Immature natural killer cell (primary cell): ENCODE results near the gene GABRR2. TPM values are rescaled to one million over a fixed set of nuclear protein-coding genes. Genes with fewer than 3 reads are reported as not detected.
A peak's percentile ranks its signal among the peaks of the same experiment; 100 is the strongest.

Experiments used
- DNase-seq, 3 donors: peaks; one replicate each; pipeline ENCODE4 v3.0.0; 2022; ENCODE audit warnings: mixed read lengths in 1 of 3
- H3K27ac Mint-ChIP-seq, 6 donors: one replicate each; pipeline ENCODE4 v1.8.0; 2020; ENCODE audit warnings: mixed read lengths in 6 of 6, mild to moderate bottlenecking in 5 of 6, inconsistent platforms in 4 of 6, moderate library complexity in 3 of 6
- H3K27me3 Mint-ChIP-seq, 3 donors: one replicate each; pipeline ENCODE4 v1.8.0; 2020 to 2021; ENCODE audit warnings: low read depth in 3 of 3, mild to moderate bottlenecking in 3 of 3, mixed read lengths in 3 of 3, moderate library complexity in 3 of 3, inconsistent platforms in 1 of 3
- H3K36me3 Mint-ChIP-seq, 3 donors: one replicate each; pipeline ENCODE4 v1.8.0; 2020; ENCODE audit warnings: mixed read lengths in 3 of 3, inconsistent platforms in 2 of 3, mild to moderate bottlenecking in 2 of 3
- H3K4me1 Mint-ChIP-seq, 2 donors: one replicate each; pipeline ENCODE4 v1.8.0; 2020; ENCODE audit warnings: inconsistent platforms in 2 of 2, mild to moderate bottlenecking in 2 of 2, mixed read lengths in 2 of 2, moderate library complexity in 1 of 2
- H3K4me3 Mint-ChIP-seq, 5 donors: one replicate each; pipeline ENCODE4 v1.8.0; 2020; ENCODE audit warnings: mild to moderate bottlenecking in 5 of 5, mixed read lengths in 5 of 5, inconsistent platforms in 3 of 5, moderate library complexity in 3 of 5
- H3K9me3 Mint-ChIP-seq, 6 donors: one replicate each; pipeline ENCODE4 v1.8.0; 2020; ENCODE audit warnings: mild to moderate bottlenecking in 6 of 6, mixed read lengths in 6 of 6, inconsistent platforms in 4 of 6, moderate library complexity in 3 of 6
- polyA plus RNA-seq, 3 donors: library from polyadenylated mRNA; unstranded; fragments of 300-500 nt; fragmentation: Illumina TruSeq; gene quantifications; one replicate each; pipeline ENCODE4 v1.2.3, GENCODE V29; 2021

Gene GABRR2
- polyA plus RNA-seq, 3 donors from 2014 or later = not detected

DNA sequence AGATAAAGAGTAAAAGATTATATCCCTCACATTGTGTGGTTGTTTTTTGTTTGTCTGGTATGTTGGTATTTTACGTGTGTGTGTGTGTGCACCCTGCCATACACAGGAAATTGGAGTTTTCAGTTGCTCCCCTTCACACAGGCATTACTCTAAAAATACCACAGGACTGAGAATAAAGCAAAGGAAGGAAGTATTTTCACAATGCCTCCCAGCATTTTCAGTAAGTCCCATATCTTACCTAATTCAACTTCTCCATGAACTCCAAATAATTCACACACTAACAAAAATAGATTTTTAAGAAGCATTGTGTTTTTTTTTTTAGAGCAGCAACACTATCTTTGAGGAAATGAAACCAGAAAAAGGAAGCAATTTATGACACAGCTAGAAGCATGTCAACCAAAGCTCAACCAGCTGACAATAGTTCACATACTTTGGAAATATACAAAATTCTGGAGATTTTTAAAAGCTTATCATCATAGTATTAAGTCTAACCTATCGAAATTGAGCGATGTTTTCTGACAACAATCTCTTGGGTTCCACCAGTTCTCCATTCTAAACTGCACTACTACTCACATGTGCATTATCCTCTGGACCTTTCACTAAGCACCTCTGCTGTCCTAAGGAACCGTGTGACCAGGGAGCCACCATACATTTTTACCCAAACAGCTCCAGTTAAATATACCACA lies 35.3 kb upstream of the GABRR2 start:
- H3K27me3 Mint-ChIP-seq = peaks cover 0 to 11% (median 2%) of the 10 kb centered on the region in 3 donors
- peak overlapping the region; percentile 93 to 99 (median 97) for H3K27ac Mint-ChIP-seq
- peaks cover 56 to 76% of the 10 kb centered on the region in 2 donors for H3K4me1 Mint-ChIP-seq
- peak; percentile 17 to 33 (median 18) for DNase-seq
- H3K9me3 Mint-ChIP-seq = no peaks in the 10 kb centered on the region
- peak overlapping the region; percentile 96 to 99 (median 98) for H3K4me3 Mint-ChIP-seq
- peaks cover 0 to 3% (median 0%) of the 10 kb centered on the region in 3 donors for H3K36me3 Mint-ChIP-seq

GRCh38 chr6:89348372-89348771 lies 33.3 kb upstream of the GABRR2 start:
- H3K4me3 Mint-ChIP-seq = no peak overlapping the region
- H3K36me3 Mint-ChIP-seq = peaks cover 0 to 3% (median 0%) of the 10 kb centered on the region in 3 donors
- peaks cover 0 to 8% (median 2%) of the 10 kb centered on the region in 3 donors for H3K27me3 Mint-ChIP-seq
- DNase-seq = no peak
- H3K27ac Mint-ChIP-seq = peak overlapping the region in 3 of 6 donors; percentile 10 to 48 (median 27)
- peaks cover 57 to 84% of the 10 kb centered on the region in 2 donors for H3K4me1 Mint-ChIP-seq
- no peaks in the 10 kb centered on the region for H3K9me3 Mint-ChIP-seq

DNA sequence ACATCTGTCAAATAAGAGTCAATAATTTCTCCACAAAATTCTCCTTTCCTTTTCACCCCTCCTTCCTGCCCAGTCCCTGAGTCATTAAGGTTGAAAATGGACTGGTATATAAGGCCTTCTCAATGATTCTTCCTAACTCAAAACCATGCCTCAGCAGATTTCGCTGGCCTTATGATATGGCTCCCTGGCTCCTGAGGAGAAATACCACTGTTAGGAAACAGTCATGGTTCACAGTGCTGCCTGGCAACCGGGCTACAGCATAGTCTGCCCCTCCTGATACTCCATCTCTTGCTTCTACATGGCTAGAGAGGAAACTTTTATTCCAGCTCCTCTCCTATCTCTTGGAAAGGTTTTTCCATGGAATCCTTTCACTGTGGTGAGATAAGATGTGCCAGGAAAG lies 32.7 kb upstream of the GABRR2 start:
- peaks cover 0 to 4% (median 2%) of the 10 kb centered on the region in 3 donors for H3K27me3 Mint-ChIP-seq
- H3K27ac Mint-ChIP-seq = peak overlapping the region in 3 of 6 donors; percentile 10 to 73 (median 48)

GRCh38 chr6:89346433-89346832 lies 31.3 kb upstream of the GABRR2 start:
- peaks cover 47 to 74% of the 10 kb centered on the region in 2 donors for H3K4me1 Mint-ChIP-seq
- no peak for DNase-seq
- H3K9me3 Mint-ChIP-seq = no peaks in the 10 kb centered on the region
- no peaks in the 10 kb centered on the region for H3K27me3 Mint-ChIP-seq
- H3K36me3 Mint-ChIP-seq = peaks cover 0 to 4% (median 0%) of the 10 kb centered on the region in 3 donors
- H3K27ac Mint-ChIP-seq = no peak overlapping the region
- H3K4me3 Mint-ChIP-seq = no peak overlapping the region

More for the DNA sequence above, 32.7 kb upstream of the GABRR2 start:
- Mint-ChIP-seq H3K4me1 (peaks cover 54 to 81% of the 10 kb centered on the region in 2 donors), H3K9me3 (no peaks in the 10 kb centered on the region), H3K36me3 (peaks cover 0 to 3% (median 0%) of the 10 kb centered on the region in 3 donors), H3K4me3 (no peak overlapping the region)
- DNase-seq = no peak

GRCh38 chr6:89339565-89339964 lies 24.5 kb upstream of the GABRR2 start:
- Mint-ChIP-seq H3K4me3 (no peak overlapping the region), H3K9me3 (no peaks in the 10 kb centered on the region), H3K27me3 (no peaks in the 10 kb centered on the region), H3K4me1 (peaks cover 6 to 11% of the 10 kb centered on the region in 2 donors), H3K27ac (no peak overlapping the region), H3K36me3 (peaks cover 11 to 32% (median 21%) of the 10 kb centered on the region in 3 donors)
- no peak for DNase-seq

DNA sequence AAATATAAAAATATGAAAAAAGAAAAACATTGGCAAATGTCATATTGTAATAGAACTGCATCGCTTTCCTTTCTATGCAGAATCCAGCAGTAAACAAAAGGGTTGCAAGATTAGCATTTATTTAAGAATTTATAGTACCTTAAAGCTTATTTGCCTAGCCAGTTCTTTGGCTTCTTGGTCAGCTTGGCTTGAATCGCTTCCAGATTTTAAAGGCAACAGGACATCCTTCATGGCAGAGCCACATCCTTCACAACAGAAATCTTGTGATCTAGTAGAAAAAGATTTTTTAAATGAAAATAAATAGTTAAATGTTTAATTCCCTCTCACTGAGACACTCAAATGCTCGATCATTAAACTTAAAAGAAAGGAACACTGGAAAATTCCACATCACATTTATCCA lies 20.1 kb upstream of the GABRR2 start:
- DNase-seq = no peak
- Mint-ChIP-seq H3K36me3 (peaks cover 12 to 36% (median 36%) of the 10 kb centered on the region in 3 donors), H3K4me3 (no peak overlapping the region), H3K27ac (no peak overlapping the region), H3K9me3 (no peaks in the 10 kb centered on the region), H3K4me1 (no peaks in the 10 kb centered on the region), H3K27me3 (peaks cover 0 to 2% (median 2%) of the 10 kb centered on the region in 3 donors)

- Mint-ChIP-seq H3K9me3 (no peaks in the 10 kb centered on the region), H3K36me3 (peaks cover 25 to 47% (median 26%) of the 10 kb centered on the region in 3 donors), H3K4me1 (no peaks in the 10 kb centered on the region), H3K4me3 (no peak overlapping the region), H3K27me3 (peaks cover 0 to 2% (median 2%) of the 10 kb centered on the region in 3 donors), H3K27ac (no peak overlapping the region)
- DNase-seq = no peak
These were observed 15.8 kb upstream of the GABRR2 start for GRCh38 chr6:89330910-89331309.

DNA sequence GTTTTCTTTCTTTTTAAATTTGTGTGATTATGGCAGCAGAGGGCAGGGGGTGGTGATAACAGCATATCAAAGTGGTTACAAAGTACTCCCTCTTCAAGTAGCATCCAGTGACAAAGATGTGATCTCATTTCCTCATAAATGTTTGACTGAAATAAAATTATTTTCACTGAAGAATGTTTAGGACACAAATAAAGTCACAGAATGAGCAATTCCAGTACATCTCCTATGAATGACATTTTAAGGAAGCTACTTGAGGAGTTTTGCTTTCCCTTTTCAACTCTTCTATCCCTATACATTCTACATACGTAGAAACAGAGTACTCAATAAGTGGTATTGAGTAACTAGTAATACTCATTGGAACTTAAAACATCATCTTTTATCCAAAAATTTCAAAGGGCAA lies 13.9 kb upstream of the GABRR2 start:
- H3K27ac Mint-ChIP-seq = no peak overlapping the region
- peaks cover 25 to 47% (median 26%) of the 10 kb centered on the region in 3 donors for H3K36me3 Mint-ChIP-seq
- peaks cover 0 to 2% (median 2%) of the 10 kb centered on the region in 3 donors for H3K27me3 Mint-ChIP-seq
- DNase-seq = no peak
- no peak overlapping the region for H3K4me3 Mint-ChIP-seq
- no peaks in the 10 kb centered on the region for H3K9me3 Mint-ChIP-seq
- no peaks in the 10 kb centered on the region for H3K4me1 Mint-ChIP-seq

DNA sequence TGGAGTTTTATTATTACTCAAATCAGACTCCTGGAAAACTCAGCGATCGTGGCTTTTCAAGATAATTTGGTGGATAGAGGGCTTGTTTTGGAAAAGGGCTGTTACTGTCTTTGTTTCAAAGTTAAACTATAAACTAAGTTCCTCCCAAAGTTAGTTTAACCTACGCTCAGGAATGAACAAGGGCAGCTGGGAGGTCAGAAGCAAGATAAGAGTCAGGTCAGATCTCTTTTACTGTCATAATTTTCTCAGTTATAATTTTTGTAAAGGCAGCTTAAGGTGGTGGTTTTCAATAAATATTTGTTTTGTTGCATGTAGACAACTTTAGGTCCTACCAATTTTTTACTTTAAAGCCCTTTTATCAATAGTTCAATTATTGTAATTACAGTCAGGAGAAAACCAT lies 9.2 kb upstream of the GABRR2 start:
- no peak overlapping the region for H3K4me3 Mint-ChIP-seq
- DNase-seq = no peak
- H3K9me3 Mint-ChIP-seq = no peaks in the 10 kb centered on the region

GRCh38 chr6:89323511-89323971 lies 8.4 kb upstream of the GABRR2 start:
- H3K27ac Mint-ChIP-seq = no peak overlapping the region
- no peak for DNase-seq
- no peak overlapping the region for H3K4me3 Mint-ChIP-seq
- H3K9me3 Mint-ChIP-seq = no peaks in the 10 kb centered on the region
- peaks cover 0 to 2% (median 0%) of the 10 kb centered on the region in 3 donors for H3K27me3 Mint-ChIP-seq
- H3K4me1 Mint-ChIP-seq = peaks cover 3 to 9% of the 10 kb centered on the region in 2 donors
- H3K36me3 Mint-ChIP-seq = peaks cover 8 to 34% (median 20%) of the 10 kb centered on the region in 3 donors

More for the DNA sequence above, 9.2 kb upstream of the GABRR2 start:
- peaks cover 12 to 39% (median 27%) of the 10 kb centered on the region in 3 donors for H3K36me3 Mint-ChIP-seq
- H3K27me3 Mint-ChIP-seq = peaks cover 0 to 2% (median 0%) of the 10 kb centered on the region in 3 donors
- H3K4me1 Mint-ChIP-seq = peaks cover 3 to 9% of the 10 kb centered on the region in 2 donors
- H3K27ac Mint-ChIP-seq = no peak overlapping the region

DNA sequence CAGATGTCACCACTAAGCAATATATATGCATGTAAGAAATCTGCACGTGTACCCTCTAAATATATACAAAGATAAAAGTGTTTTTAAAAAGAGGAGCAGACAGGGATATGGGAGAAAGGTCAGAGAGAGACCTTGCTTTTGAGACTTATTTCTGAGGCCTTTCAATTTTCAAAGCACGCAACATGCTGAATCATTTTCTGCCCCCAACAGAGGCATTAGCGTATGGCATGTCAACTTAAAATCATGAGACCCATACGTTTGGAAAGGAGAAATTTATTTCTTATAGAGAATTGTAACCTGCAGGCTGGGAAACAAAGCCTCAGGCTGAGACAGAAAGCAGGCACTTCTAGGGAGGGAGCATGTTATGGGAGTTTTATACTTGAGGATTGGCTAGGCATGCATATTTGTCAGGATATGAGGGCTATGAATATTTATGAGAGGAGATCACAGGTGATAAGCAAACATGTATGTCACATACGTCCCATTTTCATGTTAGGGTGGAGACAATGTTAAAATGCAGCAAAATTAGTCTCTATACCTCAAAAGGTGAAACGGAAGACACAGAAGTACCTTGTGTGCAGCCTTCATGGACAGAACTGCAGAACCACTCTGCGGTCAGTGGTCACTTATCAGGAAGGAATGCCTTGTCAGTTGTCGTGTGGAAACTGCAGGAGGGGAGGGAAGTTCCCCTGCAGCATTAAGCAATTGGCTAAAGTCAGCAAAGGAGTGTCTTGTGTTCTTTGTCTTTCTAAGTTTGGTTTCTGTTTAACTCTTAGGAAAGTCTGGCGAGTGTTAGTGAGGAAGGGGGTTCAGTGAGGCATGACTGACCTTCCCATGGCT lies 6.3 kb upstream of the GABRR2 start:
- Mint-ChIP-seq H3K4me1 (peaks cover 3 to 9% of the 10 kb centered on the region in 2 donors), H3K27ac (no peak overlapping the region), H3K9me3 (no peaks in the 10 kb centered on the region), H3K4me3 (no peak overlapping the region), H3K27me3 (peaks cover 0 to 2% (median 0%) of the 10 kb centered on the region in 3 donors), H3K36me3 (peaks cover 13 to 26% (median 19%) of the 10 kb centered on the region in 3 donors)
- no peak for DNase-seq

DNA sequence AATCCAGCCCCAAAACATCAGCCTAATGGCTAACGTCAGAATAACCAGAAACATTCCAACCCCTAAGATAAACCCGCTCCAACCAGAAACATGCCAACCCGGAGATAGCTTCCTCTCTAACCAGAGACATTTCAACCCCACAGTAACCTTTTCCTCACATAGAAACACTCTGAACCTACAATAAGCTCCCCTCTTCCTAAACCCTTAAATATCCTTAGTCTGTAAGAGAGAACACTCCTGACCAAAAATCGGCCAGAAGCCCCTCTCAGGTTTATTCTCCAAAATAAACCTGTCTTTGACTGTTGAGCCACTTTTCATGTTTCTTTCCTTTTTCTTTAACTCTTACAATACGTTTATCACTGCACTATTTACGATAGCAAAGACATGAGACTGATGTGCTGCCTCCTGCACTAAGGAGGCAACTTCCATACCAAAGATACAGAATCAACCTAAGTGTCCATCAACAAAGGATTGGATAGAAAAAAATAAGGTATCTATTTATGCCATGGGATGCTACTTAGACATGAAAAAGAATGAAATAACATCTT lies 5.0 kb upstream of the GABRR2 start:
- Mint-ChIP-seq H3K4me1 (peaks cover 3 to 9% of the 10 kb centered on the region in 2 donors), H3K36me3 (peaks cover 15 to 29% (median 25%) of the 10 kb centered on the region in 3 donors), H3K4me3 (no peak overlapping the region), H3K9me3 (no peaks in the 10 kb centered on the region), H3K27ac (no peak overlapping the region), H3K27me3 (peaks cover 0 to 2% (median 0%) of the 10 kb centered on the region in 3 donors)
- no peak for DNase-seq

DNA sequence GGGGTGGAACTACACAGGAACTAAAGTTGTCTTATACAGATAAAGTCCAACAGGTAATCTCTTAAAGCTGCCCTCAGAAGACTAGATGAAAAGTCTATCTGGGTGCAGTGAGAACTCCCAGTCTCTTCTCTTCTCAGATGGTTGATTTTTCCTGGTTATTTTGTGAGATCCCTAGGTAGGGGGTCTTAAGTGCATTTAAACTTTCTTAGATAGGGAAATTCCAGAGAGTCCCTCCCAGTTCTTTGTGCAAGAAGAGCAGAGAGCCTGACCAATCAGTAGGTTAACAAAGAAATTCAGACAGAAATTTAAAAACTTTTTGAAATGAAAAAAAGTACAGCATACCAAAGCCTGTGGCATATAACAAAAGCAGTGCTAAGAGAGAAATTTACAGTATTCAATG lies 2.0 kb upstream of the GABRR2 start:
- H3K9me3 Mint-ChIP-seq = no peaks in the 10 kb centered on the region
- H3K4me3 Mint-ChIP-seq = no peak overlapping the region
- no peak overlapping the region for H3K27ac Mint-ChIP-seq

More for the DNA sequence above, 2.0 kb upstream of the GABRR2 start:
- DNase-seq = no peak
- peaks cover 3 to 9% of the 10 kb centered on the region in 2 donors for H3K4me1 Mint-ChIP-seq
- H3K36me3 Mint-ChIP-seq = peaks cover 13 to 31% (median 16%) of the 10 kb centered on the region in 3 donors
- H3K27me3 Mint-ChIP-seq = no peaks in the 10 kb centered on the region
